NCI-H2196 treated with DMSO at 0.1 percent for 48 hours (cell line): ENCODE measurements around the gene CCL5.

Experiments
- DNase-seq: peaks from one replicate; lab custom pipeline; 2025; ENCODE audit not compliant: unreplicated experiment; lab: John Stamatoyannopoulos, UW

Gene CCL5

DNA sequence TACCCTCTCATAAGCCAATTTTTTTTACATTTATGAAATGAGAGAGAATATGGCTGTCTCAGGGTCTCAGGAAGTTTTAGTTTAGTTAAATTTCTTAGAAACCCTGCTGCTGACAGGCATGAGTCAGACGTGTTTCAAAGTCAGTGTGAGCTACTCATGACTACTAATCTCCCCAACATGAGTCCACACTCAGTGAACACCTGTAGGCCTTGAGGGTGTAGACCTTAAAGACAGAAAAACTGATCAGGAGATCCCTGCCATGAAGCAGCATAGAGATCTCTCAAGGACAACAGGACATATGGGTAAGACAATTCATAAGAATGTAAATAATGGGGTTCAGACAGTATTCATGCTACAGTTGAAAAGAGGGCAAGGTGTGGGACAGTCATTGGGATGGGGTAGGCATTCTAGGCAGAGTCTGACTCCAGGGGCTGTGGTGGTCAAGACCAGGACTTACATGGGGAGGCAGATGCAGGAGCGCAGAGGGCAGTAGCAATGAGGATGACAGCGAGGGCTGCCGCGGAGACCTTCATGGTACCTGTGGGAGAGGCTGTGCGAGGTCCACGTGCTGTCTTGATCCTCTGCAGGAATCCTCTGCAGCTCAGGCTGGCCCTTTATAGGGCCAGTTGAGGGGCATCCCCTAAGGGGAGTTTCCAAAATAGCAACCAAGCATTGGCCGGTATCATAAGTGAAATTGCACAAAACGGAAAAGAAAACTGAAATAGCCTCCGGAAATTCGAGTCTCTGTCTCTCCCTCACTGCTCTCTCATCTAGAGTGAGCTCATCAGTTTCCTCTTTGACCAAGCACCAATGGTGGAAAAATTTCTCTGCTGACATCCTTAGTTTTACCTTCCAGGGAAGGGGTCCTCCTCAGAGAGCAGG lies at the start of gene CCL5:
Gene CCL5, minus strand, starts transcription at position 588 of the 882 bp plus-strand sequence.
- no peak for DNase-seq

DNA sequence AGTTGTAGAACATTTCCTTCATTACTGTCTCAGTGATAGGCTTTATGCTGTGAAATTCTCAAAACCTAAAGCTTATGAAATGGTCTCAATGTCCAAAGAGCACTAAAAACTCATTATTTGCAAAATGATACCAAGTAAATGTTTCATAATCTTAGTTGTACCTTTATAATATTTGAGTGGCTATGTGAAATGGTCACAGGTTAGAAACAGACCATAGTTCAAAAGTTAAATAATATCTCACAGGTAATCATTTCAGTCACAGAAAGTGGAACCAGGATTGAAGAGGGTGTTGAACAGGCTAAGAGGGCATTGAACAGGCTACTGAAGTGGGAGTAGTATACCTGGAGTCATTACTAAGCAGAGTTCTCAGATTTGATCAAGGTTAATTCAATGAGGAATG lies 47.6 kb upstream of the CCL5 start:
- no peak for DNase-seq

DNA sequence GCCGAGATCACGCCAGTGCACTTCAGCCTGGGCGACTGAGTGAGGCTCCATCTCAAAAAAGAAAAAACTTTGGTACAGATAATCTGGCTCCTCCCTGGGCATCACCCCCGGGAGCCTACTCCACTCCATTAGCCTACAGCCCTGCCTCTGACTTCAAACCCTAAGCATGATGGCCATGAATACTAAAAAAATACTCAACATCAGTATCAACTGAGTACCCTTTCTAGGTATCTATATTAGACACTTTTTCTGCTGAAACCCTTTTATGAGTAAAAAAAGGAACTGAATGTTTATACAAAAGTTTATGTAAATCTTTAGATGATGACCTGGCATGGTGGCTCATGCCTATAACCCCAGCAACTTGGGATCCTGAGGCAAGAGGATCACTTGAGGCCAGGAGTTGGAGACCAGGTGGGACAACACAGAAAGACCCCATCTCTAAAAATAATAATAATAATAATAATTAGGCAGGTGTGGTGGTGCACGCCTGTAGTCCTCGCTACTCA lies 43.5 kb upstream of the CCL5 start:
- DNase-seq, result no peak

DNA sequence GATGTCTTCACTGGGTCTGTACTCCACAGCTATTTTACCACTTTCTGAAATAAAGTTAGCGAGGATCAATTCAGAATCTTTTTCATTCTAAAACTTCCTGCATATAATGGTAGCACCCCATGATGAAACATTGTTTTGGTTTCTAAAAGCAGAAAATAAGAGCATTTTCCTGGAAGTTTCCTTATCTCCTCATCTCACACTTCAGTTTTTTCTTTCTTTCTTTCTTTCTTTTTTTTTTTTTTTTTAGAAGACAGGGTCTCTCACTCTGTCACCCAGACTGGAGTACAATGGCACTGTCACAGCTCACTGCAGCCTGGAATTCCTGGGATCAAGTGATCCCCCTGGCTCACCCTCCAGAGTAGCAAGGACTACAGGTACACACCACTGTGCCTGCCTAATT lies 40.1 kb upstream of the CCL5 start:
- DNase-seq, result no peak

DNA sequence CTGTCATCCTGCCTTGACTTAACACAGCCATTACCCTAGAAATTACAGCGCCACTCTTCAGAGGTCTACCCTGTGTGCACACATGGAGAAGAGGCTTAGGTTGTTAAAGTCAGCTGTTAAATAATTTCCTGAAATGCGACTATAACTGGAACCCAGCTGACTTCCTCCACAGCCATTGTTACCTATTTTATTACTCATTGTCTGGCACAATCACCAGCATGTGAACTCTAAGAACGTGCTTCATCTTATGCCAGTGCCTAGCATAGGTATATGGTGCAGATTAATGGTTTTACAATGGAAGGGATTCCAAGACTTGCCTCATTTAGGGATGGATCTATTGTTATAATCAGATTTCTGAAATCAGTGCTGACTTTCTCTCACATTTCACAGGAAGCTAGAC lies 38.5 kb upstream of the CCL5 start:
- DNase-seq, result no peak

DNA sequence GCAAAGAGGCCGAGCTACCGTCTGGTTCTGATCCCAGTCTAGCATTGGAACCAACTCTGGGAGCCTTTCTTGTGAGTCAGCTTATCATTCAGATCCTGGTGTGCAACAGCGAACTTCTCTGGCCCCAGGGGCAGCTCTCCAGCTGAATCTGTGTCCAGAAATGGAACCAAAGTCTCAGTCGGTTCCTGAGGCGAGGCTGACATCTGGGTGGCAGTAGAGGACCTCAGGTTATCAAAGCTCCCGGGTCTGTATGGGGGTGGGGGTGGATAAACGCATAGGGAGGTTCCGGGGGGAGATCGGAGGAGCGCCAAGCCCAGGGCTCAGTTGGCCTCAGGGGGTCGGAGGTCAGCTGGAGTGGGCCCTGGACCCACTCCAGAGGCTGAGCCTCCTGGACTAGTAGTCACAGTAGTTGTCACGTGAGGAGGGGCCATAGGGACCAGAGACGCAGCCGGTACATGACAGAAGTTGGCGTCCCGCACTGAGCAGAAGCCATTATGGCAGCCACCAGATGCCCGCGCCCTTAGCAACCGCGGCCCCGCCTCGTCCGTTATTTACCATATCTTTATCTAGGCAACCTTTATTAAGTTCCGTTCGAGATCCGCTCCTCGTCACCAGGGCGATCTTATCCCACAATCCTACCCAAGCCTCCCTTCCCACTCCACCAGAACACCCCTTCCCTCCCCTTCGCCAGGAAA lies 37.5 kb upstream of the CCL5 start:
- no peak for DNase-seq

DNA sequence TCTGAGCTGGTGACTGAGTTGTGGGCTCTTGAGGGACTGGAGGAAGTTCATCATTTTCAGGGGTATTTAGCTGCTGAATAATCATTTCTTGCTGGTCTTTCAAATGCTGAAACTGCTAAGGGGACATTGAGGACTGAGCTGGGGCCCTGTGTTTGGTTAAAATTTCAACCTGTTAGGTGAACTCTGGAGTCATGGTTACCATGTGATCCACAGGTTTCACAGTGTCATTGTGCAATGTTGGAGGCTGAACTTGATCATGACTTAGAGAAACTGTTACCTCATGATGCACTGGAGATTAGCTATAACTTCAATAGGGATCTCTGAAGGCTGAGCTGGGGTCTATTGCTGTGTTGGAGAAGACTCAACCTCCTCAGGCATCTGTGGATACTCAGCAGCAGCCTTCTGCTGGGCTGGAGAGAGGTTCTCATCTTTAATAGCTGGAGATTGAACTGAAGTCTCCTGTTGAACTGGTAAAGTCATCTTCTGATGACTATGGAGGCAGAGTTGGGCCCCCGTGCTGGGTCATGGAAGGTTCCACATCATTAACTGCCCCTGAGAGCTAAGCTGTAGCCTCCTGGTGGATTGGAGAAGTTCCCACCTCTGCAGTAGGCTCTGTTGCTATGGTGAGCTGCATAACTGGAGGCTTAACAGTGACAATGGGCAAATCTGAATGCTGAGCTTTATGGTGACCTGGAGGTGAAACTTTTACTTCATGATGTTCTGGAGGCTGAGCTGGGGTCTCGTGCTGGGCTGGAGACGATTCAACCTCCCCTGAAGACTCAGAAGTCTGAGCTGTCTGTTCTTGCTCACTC lies 35.2 kb upstream of the CCL5 start:
- no peak for DNase-seq

DNA sequence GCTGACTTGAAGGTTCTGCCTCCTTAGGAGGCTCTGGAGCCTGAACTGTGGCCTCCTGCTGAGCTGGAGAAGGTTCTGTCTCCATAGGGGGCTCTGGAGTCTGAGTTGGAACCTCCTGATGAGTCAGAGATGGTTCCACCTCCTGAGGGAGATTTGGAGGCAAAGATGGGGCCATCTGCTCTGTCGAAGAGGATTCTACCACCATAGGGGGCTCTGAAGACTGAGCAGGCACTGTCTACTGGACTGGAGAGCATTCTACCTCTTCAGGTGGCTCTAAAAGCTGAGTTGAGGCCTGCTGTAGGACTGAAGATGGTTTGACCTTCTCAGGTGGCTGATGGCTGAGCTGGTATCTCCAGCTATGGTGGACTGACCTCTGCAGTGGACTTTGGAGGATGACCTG lies 34.2 kb upstream of the CCL5 start:
- DNase-seq, result no peak

DNA sequence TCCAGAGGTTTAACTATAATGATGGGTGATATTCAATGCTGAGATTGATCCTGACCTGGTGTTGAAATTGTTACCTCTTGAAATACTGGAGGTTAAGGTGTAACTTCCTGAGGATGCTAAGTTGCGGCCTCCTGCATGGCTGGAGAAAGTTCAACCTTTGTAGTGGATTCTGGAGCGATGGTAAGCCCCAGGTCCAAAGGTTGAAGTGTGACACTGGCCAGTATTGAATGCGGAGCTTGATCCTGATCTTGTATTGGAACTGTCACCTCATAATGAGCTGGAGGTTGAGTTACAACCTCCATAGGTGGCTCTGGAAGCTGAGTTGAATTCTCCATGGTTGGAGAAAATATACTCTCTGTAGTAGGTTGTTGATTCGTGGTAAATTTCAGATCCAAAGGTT lies 33.4 kb upstream of the CCL5 start:
- no peak for DNase-seq

DNA sequence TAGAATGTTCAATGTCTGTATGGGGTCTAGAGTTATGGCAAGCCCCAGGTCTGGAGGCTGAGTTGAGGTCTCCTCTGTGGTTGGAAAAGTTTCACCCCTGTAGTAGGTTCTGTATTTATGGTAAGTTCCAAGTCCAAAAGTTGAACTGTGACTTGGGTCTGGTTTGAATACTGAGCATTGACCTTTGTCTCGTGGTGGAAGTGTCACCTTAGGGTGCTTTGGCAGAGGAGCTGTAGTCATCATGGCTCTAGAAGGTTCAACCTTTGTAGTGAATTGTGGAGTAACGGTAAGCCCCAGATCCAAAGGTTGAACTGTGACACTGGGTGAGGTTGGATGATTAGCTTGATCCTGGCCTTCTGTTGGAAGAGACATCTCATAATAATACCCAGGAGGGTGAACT lies 32.8 kb upstream of the CCL5 start:
- no peak for DNase-seq

DNA sequence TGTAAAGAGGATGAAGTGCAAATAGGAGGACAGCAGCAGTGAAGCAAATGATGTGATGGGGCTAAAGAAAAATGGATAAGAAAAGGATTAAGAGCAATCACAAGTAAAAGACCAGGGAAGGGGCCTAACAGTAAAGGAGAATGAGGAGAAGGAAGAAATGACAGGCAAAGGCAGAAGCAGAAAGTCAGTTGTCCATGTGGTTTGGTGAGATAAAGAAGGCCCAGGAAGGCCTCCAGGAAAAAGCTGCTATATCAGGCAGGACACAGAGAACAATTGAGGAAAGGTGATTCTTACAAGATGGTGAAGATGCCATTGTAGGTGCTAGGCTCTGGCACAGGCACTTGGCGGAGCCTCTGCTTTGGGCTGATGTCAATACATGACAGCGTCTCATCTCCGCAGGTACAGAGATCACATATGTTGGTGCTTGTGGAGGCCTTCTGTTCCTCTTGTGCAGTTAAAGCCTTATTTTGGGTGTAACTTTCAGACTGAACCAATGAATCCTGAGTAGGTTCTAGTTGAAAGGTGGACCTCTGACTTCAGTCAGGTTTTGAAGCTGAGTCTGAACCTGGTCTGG lies 32.3 kb upstream of the CCL5 start:
- DNase-seq, result no peak

DNA sequence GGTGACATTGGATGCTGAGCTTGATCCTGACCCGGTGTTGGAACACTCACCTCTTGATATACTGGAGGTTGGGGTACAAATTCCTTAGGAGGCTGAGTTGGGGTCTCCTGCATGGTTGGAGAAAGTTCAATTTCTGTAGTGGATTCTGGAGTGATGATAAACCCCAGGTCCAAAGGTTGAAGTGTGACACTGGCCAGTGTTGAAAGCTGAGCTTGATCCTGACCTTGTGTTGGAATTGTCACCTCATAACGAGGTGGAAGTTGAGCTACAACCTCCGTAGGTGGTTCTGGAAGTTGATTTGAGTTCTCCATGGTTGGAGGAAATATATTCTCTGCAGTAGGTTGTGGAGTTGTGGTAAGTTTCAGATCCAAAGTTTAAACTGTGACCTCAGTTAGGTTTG lies 29.2 kb upstream of the CCL5 start:
- DNase-seq, result no peak

DNA sequence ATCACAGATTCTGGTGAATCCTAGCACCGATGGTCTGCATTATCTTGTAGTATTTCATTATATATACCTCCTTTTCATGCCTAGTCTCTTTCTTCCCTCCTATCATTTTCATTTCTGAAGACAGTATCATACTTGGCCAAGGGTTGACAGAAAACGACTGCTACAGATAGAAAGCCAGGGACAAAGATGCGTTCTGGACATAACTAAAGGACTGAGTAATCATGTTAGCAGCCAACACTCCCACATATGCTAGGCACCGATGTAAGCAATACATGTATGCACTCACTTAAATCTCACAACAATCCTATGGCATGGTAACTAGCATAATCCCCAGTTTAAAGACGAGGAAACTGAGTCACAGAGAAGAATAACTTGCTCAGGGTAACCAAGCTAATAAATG lies 27.5 kb upstream of the CCL5 start:
- no peak for DNase-seq

DNA sequence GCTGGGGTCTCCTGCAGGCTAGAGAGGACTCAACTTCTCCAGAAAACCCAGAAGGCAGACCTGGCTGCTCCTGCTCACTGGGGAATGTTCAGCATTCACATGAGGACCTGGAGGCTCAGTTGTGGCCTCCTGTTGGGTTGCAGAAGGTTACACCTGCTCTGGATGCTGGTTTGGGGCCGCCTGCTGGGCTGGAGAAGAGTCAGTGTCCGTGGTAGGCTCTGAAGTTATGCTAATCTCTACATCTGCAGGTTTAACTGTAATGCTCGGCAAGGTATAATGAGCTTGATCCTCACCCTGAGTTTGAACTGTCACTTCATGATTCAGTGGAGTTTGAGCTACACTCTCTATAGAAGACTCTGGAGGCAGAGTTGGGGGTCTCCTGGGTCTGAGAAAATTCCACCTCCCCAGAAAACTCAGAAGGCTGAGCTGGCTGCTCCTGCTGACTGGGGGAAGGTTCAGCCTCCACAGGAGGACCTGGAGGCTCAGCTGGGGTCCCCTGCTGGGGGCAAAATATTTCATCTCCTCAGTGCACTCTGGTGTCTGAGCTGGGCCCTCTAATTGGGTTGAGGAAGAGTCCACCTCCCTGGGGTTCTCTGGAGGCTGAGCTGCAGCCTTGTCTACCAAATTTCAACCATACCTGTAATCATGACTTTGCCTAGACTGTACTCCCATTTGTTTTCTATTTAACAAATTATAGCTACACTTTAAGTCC lies 26.9 kb upstream of the CCL5 start:
- DNase-seq, result no peak

DNA sequence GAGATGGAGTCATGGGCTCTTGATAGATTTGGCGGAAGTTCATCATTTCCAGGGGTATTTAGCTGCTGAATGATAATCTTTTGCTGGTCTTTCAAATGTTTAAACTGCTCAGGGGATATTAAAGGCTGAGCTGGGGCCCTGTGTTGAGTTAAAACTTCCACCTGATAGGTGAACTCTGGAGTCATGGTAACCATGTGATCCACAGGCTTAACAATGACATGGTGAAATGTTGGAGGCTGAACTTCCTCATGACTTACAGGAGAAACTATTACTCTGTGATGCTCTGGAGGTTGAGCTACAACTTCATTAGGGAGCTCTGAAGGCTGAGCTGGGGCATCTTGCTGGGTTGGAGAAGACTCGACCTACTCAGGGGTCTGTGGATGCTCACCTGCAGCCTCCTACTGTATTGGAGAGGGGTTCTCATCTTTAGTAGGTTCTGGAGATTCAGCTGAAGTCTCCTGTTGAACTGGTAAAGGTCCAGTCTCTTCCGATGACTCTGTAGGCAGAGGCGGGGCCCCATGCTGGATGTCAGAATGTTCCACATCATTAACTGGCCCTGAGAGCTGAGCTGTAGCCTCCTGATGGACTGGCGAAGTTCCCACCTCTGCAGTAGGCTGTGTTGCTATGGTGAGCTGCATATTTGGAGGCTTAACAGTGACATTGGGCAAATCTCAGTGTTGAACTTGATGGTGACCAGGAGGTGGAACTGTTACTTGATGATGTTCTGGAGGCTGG lies 26.2 kb upstream of the CCL5 start:
- no peak for DNase-seq

DNA sequence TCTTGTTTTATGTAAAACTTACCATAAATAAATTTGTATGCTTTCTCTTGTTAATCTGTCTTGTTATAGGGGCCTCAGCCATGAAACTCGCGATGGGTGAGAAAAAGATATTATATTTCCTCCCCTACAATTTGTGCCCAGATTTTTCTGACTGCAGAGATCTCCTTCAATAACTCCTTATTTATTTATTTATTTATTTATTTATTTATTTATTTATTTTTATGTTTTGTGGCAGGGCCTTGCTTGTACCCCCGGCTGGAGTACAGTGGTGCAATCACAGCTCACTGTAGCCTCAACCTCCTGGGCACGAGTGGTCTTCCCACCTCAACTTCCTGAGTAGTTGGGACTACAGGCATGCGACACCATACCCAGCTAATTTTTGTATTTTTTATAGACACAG lies 23.3 kb upstream of the CCL5 start:
- no peak for DNase-seq

DNA sequence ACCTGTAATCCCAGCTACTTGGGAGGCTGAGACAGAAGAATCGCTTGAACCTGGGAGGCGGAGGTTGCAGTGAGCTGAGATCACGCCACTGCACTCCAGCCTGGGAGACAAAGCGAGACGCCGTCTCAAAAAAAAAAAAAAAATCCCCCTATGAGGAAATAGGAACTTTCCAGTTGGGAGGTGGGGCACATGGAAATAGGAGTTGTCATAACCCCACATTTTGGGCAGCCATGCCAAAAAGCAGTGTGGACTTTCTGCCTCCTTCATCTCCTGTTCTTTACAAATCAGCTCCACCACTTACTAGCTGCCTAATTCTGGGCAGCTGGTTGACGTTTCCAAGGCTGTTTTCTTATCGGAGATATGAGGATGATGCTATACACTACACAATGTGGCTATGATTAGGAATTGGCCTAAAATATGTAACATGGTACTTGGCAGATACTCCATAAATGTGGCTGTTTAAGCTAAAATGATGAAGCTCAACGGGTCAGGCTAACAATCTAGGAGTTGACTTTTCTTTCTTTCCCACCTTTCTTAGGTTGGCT lies 21.5 kb upstream of the CCL5 start:
- no peak for DNase-seq

DNA sequence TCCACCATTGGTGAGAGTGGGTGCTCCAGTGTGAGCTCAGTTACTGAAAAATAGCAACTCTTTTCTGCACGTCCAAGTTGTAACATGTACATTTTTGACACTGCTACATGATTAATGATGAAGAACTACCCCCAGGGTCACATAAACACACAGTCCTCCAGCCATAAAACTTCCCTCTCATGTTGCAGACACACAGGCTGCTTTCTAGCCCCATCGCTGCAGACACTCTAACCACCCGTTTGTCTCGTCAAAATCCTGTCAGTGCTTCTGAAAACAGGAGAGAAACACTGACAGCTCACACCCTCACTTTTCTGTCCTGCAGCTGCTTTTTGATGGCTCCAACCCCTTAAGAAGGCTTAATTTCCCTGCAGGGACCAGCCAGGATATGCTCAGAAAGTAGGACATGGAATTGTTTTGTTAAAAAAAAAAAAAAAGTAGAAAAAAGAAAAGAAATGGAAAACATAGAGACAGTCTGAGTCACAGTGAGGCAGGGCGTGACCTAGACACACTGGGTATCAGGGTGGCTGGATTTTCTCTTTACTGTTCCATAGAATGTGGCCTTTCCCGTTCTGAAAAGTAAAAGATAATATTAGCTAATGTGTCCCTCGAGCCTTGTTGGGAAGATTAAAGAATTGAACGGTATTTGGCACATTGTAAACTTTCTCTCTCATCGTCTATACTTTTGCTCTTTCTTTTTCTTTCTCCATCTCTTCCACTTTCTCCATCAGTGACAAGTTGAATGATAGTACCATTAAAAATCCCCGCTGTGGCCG lies 20.7 kb upstream of the CCL5 start:
- DNase-seq, result no peak

DNA sequence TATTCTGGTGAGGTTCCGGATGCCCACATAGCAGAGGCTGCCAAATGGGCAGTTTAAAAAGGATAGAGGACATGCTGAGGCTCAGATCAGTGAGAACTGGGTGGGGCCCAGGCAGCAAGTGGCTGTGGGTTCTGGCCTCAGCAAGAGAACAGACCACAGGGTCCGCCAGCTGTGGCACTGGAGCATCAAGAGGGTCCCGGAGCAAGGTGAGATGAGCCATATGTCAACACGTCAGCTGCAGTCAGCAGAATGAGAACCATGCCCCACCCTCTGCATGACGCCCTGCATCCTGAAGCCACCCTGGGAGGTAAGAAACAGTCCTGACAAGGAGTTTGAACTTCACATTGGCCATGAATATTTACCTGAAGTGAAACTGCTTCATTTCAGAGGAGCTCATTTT lies 20.1 kb upstream of the CCL5 start:
- no peak for DNase-seq
